ENCODE data around the gene CPN2. TPM values are rescaled to one million over a fixed set of nuclear protein-coding genes. Genes with fewer than 3 reads are reported as not detected.

CPN2 gene
- total and polyA plus RNA-seq, 2 donors (not counting 3 experiments of a cell fraction or from before 2014, with no cell fraction given), result not detected

GRCh38 chr3:194301730-194302129, 49.4 kb downstream of the CPN2 start:
- Histone ChIP-seq H3K27me3 (ENCODE audit: control insufficient read depth in 2 of 2, insufficient read depth in 2 of 2, low read length in 2 of 2) (peaks cover 2% of the 10 kb centered on the region in 2 experiments), H3K9me1 (replicated peaks; ENCODE audit: control insufficient read depth, extremely low read depth, insufficient read depth, low read length) (no peaks in the 10 kb centered on the region), H3K9me3 (replicated peaks; ENCODE audit: control insufficient read depth, insufficient read depth, low read length) (no peaks in the 10 kb centered on the region), H3K27ac (ENCODE audit: insufficient read depth, low read depth, low read length) (no peak overlapping the region), H3K9ac (replicated peaks; ENCODE audit: extremely low read depth, insufficient read depth, low read length) (no peak overlapping the region), H3K4me2 (ENCODE audit: insufficient read depth, low read length) (no peak overlapping the region), H3K36me3 (ENCODE audit: control insufficient read depth in 2 of 2, extremely low read depth in 1 of 2, insufficient read depth in 2 of 2, low read length in 2 of 2) (no peaks in the 10 kb centered on the region), H3K4me3 (replicated peaks in 1 of 3; ENCODE audit: insufficient read depth in 1 of 3, low read depth in 1 of 3, low read length in 3 of 3) (no peak overlapping the region), H3K79me2 (ENCODE audit: control insufficient read depth, insufficient read depth, low read length) (no peaks in the 10 kb centered on the region), H4K20me1 (replicated peaks; ENCODE audit: control insufficient read depth, extremely low read depth, insufficient read depth, low read length) (no peaks in the 10 kb centered on the region), H3K4me1 (ENCODE audit: control insufficient read depth, extremely low read depth, insufficient read depth, low read length) (peaks cover 15% of the 10 kb centered on the region), H2AFZ (ENCODE audit: low read depth, low read length) (no peak overlapping the region)
- intact Hi-C loops (cut with micrococcal nuclease), result no loop called here
- POLR2A ChIA-PET, result no interaction called here
- FAIRE-seq, result no peak
- CTCF ChIA-PET, result interaction anchor here (1.1 to 2.1 kb wide), 3 partner anchors 14 to 32 kb away, joined by 4 to 10 read pairs (median 4); no protein-coding TSS in a partner anchor
- TF ChIP-seq MYC (IDR thresholded peaks at IDR 0.05; ENCODE audit: low read depth, low read length), result no peak
- TF ChIP-seq FOS (IDR thresholded peaks at IDR 0.05; ENCODE audit: borderline replicate concordance, insufficient read depth, low read length), result no peak
- no peak for TF ChIP-seq POLR2A (IDR thresholded peaks at IDR 0.05; ENCODE audit: low read depth, low read length)
- TF ChIP-seq POLR2AphosphoS5 (IDR thresholded peaks at IDR 0.05; ENCODE audit: insufficient read depth, low read depth, low read length), result no peak
- no peak for TF ChIP-seq EZH2 (IDR thresholded peaks at IDR 0.05; ENCODE audit: borderline replicate concordance, low read depth, low read length, severe bottlenecking)
- TF ChIP-seq JUN (IDR thresholded peaks at IDR 0.05; ENCODE audit: borderline replicate concordance, insufficient read depth, insufficient read length, low read depth), result no peak
- no peak for TF ChIP-seq MAX (IDR thresholded peaks at IDR 0.05; ENCODE audit: insufficient read depth, insufficient read length)
- no peak for TF ChIP-seq GATA2 (IDR thresholded peaks at IDR 0.05; ENCODE audit: insufficient read depth, insufficient read length, low read depth, low read length)
- TF ChIP-seq, protein P1, sequence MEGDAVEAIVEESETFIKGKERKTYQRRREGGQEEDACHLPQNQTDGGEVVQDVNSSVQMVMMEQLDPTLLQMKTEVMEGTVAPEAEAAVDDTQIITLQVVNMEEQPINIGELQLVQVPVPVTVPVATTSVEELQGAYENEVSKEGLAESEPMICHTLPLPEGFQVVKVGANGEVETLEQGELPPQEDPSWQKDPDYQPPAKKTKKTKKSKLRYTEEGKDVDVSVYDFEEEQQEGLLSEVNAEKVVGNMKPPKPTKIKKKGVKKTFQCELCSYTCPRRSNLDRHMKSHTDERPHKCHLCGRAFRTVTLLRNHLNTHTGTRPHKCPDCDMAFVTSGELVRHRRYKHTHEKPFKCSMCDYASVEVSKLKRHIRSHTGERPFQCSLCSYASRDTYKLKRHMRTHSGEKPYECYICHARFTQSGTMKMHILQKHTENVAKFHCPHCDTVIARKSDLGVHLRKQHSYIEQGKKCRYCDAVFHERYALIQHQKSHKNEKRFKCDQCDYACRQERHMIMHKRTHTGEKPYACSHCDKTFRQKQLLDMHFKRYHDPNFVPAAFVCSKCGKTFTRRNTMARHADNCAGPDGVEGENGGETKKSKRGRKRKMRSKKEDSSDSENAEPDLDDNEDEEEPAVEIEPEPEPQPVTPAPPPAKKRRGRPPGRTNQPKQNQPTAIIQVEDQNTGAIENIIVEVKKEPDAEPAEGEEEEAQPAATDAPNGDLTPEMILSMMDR (IDR thresholded peaks at IDR 0.05; ENCODE audit: extremely low read depth in 1 of 2, insufficient read depth in 1 of 2, low read depth in 1 of 2, low read length in 2 of 2), result no peak
- dilution Hi-C loops (cut with MboI; ENCODE audit: extremely low pct_ligation_motif_present, low sequenced_read_pairs), result loop anchor here (25.0 kb wide), 1 partner anchor 539 kb away; no protein-coding TSS in a partner anchor
- DNase-seq (ENCODE audit: low read depth, low spot score), result no peak
- BruUV-seq (replicated peaks), result no TSS peak

All from endothelial cell of umbilical vein (primary cell).